ENCODE results near the gene PLCH2.
A peak's percentile ranks its signal among the peaks of the same experiment; 100 is the strongest.

The PLCH2 gene

GRCh38 chr1:2530513-2531361 is 54.6 kb downstream of the PLCH2 start:
- ATAC-seq: no peak
- no peak for DNase-seq

- no peak for DNase-seq
- ATAC-seq: no peak
Measured at GRCh38 chr1:2532485-2533160, 56.5 kb downstream of the PLCH2 start.

GRCh38 chr1:2533365-2533764 is 57.3 kb downstream of the PLCH2 start:
- no peak for DNase-seq
- no peak for ATAC-seq

GRCh38 chr1:2534315-2534686 is 58.2 kb downstream of the PLCH2 start:
- ATAC-seq (no peak), DNase-seq (no peak)

GRCh38 chr1:2534687-2535441 is 58.8 kb downstream of the PLCH2 start:
- DNase-seq (no peak), ATAC-seq (no peak)

GRCh38 chr1:2535455-2535854 is 59.4 kb downstream of the PLCH2 start:
- DNase-seq (no peak), ATAC-seq (no peak)

- ATAC-seq (no peak), DNase-seq (no peak)
Measured at GRCh38 chr1:2535981-2536380, 59.9 kb downstream of the PLCH2 start.

- no peak for DNase-seq
- ATAC-seq: no peak
Measured at GRCh38 chr1:2537784-2538115, 61.7 kb downstream of the PLCH2 start.

- ATAC-seq (no peak), DNase-seq (no peak)
Measured at GRCh38 chr1:2538376-2538775, 62.3 kb downstream of the PLCH2 start.

GRCh38 chr1:2538872-2539271 is 62.8 kb downstream of the PLCH2 start:
- ATAC-seq: no peak

GRCh38 chr1:2539312-2539907 is 63.3 kb downstream of the PLCH2 start:
- DNase-seq (peak; percentile 59), ATAC-seq (peak; percentile 15)

More at GRCh38 chr1:2538872-2539271, 62.8 kb downstream of the PLCH2 start:
- DNase-seq: no peak

GRCh38 chr1:2540816-2541492 is 64.9 kb downstream of the PLCH2 start:
- DNase-seq: no peak
- no peak for ATAC-seq

GRCh38 chr1:2541619-2542245 is 65.6 kb downstream of the PLCH2 start:
- ATAC-seq: no peak
- DNase-seq: no peak

GRCh38 chr1:2542246-2542915 is 66.3 kb downstream of the PLCH2 start:
- DNase-seq (no peak), ATAC-seq (no peak)

- ATAC-seq (no peak), DNase-seq (no peak)
Measured at GRCh38 chr1:2543543-2544092, 67.5 kb downstream of the PLCH2 start.

- no peak for DNase-seq
- no peak for ATAC-seq
Measured at GRCh38 chr1:2544093-2544874, 68.2 kb downstream of the PLCH2 start.

GRCh38 chr1:2544875-2545640 is 69.0 kb downstream of the PLCH2 start:
- DNase-seq (no peak), ATAC-seq (no peak)

- DNase-seq (peak; percentile 90), ATAC-seq (peak; percentile 39)
Measured at GRCh38 chr1:2545754-2546514, 69.8 kb downstream of the PLCH2 start.

Data from stimulated activated naive CD8-positive, alpha-beta T cell treated with anti-CD3 and anti-CD28 coated beads, Interleukin-15, Interleukin-2, amounts not matched to agents 100 U/mL and 50 U/mL, for 24 hours (primary cell).